Spinal cord (tissue), 10 donors: Measurements from ENCODE around the gene ZBTB22. TPM values are rescaled to one million over a fixed set of nuclear protein-coding genes. Genes with fewer than 3 reads are reported as not detected.
"Not testable (repeated sequence)": the region's sequence is repeated elsewhere in the genome, so short reads cannot be mapped to it uniquely, and the experiment has no call there.

Experiments
- DNase-seq, 6 donors: peaks; one replicate each; pipeline versions ENCODE4 v3.0.0 to v3.0.0-alpha.2; 2013 to 2015; ENCODE audit warnings: low spot score in 6 of 6, low read depth in 4 of 6
- H3K27ac ChIP-seq: one replicate; pipeline ENCODE4 v1.5.1; 2013; ENCODE audit warnings: low read depth, low read length, control low read depth
- H3K27me3 ChIP-seq: one replicate; pipeline ENCODE4 v1.6.1; 2013; ENCODE audit warnings: low read length; ENCODE audit not compliant: control insufficient read depth, insufficient read depth
- H3K36me3 ChIP-seq: one replicate; pipeline ENCODE4 v1.6.1; 2013; ENCODE audit warnings: low read length; ENCODE audit not compliant: control insufficient read depth, insufficient read depth
- H3K4me1 ChIP-seq: one replicate; pipeline ENCODE4 v1.6.1; 2013; ENCODE audit warnings: low read length; ENCODE audit not compliant: control insufficient read depth, insufficient read depth
- H3K4me3 ChIP-seq: one replicate; pipeline ENCODE4 v1.5.1; 2013; ENCODE audit warnings: low read depth, low read length, control low read depth
- H3K9me3 ChIP-seq: one replicate; pipeline ENCODE4 v1.6.1; 2013; ENCODE audit warnings: low read length; ENCODE audit not compliant: control insufficient read depth, insufficient read depth
- WGBS: methylation state at CpG from one replicate; pipeline ENCODE4 v1.1.5; 2013; ENCODE audit warnings: missing lambda C conversion rate; ENCODE audit not compliant: insufficient coverage; 5-methylcytosine and 5-hydroxymethylcytosine counted together
- polyA plus RNA-seq, 2 donors: library from polyadenylated mRNA; unstranded; fragments of 120-200 nt; gene quantifications; one replicate each; pipeline ENCODE4 v1.2.1, GENCODE V29; 2013; ENCODE audit not compliant: insufficient read length in 2 of 2
- total RNA-seq, 2 donors: library from RNA; depleted of rRNA in 1 of 2; stranded (reverse); fragments of 120-200 nt in 1 of 2; fragments of >200 nt in 1 of 2; gene quantifications; one replicate each; pipeline versions ENCODE4 v1.2.3 to v1.2.4, GENCODE V29; 2013 to 2014
- donor health status: healthy.

Gene ZBTB22
- total and polyA plus RNA-seq, 4 donors, result 16.4 to 26.8 (median 25.4) TPM

DNA sequence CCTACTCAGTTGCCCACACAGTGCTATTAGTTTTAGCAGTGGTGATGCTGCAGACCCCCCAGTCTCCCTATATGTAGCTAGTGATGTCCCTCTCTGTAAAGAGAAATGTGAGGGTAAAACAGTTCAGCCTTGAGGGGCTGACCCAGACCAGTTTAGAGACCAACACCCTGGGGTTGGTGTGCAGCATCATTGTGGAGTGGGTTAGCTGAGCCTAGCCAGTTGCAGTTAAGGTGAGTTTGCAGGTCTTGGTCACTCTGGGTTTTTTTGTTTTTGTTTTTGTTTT, 41.0 kb downstream of the ZBTB22 start:
- Histone ChIP-seq H3K27me3 (no peaks in the 10 kb centered on the region), H3K9me3 (no peaks in the 10 kb centered on the region), H3K4me1 (peaks cover 36% of the 10 kb centered on the region), H3K27ac (peak overlapping the region; percentile 75), H3K4me3 (peak overlapping the region; percentile 66), H3K36me3 (peaks cover 67% of the 10 kb centered on the region)
- DNase-seq, result no peak

- H3K27ac ChIP-seq, result peak overlapping the region; percentile 75
- WGBS, result 75% methylated on average over 3 of the region's 16 CpGs
- peak overlapping the region; percentile 66 for H3K4me3 ChIP-seq
- not testable (repeated sequence) for H3K9me3 ChIP-seq, H3K27me3 ChIP-seq, DNase-seq
- peaks cover 40% of the 10 kb centered on the region for H3K4me1 ChIP-seq
- peaks cover 67% of the 10 kb centered on the region for H3K36me3 ChIP-seq
Observed at GRCh38 chr6:33275795-33276580, 41.6 kb downstream of the ZBTB22 start.

GRCh38 chr6:33273924-33274902, 43.3 kb downstream of the ZBTB22 start:
- Histone ChIP-seq H3K36me3 (peaks cover 50% of the 10 kb centered on the region), H3K27ac (no peak overlapping the region)

DNA sequence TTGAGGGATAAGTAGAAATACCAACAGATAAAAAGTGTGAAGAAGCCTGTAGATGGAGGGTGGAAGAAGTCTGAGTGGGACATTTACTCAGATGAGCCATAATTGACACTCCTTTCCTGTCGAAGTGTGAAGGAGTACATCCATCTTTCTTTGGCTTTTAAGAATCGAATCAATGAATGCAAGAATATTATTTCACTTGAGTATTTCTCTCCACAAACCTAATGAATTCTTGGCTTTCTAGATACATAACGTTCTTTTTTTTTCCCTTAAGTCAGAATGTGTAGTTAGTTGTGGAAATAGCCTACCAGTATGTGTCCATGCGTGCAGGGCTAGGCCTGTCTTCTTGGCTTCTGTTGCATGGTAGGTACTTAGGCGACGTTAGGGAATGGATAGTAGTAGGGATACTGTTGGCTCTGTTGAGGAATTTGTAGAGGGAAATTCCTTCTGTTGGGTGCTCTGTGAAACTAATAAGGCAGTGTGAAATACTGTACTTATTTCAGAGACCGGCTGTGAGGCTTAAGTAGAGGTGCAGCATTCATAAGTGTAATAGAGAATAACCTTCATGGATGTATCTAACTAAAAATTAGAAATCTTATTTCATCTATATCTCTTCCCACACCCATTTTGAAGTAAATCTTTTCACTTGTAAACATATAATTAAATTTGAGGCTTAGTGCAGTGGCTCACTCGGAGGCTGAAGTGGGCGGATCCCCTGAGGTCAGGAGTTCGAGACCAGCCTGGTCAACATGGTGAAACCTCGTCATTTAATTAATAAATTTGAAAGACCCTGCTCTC, 44.2 kb downstream of the ZBTB22 start:
- Histone ChIP-seq H3K27ac (no peak overlapping the region), H3K4me1 (peaks cover 43% of the 10 kb centered on the region), H3K36me3 (peaks cover 50% of the 10 kb centered on the region), H3K9me3 (no peaks in the 10 kb centered on the region), H3K4me3 (peak overlapping the region; percentile 99), H3K27me3 (no peaks in the 10 kb centered on the region)
- 86% methylated on average over 4 of the region's 11 CpGs for WGBS
- DNase-seq, result no peak

More at GRCh38 chr6:33273924-33274902, 43.3 kb downstream of the ZBTB22 start:
- DNase-seq, result no peak
- peaks cover 45% of the 10 kb centered on the region for H3K4me1 ChIP-seq
- no peaks in the 10 kb centered on the region for H3K27me3 ChIP-seq
- no peaks in the 10 kb centered on the region for H3K9me3 ChIP-seq
- 88% methylated on average over 6 of the region's 14 CpGs for WGBS
- H3K4me3 ChIP-seq, result no peak overlapping the region

DNA sequence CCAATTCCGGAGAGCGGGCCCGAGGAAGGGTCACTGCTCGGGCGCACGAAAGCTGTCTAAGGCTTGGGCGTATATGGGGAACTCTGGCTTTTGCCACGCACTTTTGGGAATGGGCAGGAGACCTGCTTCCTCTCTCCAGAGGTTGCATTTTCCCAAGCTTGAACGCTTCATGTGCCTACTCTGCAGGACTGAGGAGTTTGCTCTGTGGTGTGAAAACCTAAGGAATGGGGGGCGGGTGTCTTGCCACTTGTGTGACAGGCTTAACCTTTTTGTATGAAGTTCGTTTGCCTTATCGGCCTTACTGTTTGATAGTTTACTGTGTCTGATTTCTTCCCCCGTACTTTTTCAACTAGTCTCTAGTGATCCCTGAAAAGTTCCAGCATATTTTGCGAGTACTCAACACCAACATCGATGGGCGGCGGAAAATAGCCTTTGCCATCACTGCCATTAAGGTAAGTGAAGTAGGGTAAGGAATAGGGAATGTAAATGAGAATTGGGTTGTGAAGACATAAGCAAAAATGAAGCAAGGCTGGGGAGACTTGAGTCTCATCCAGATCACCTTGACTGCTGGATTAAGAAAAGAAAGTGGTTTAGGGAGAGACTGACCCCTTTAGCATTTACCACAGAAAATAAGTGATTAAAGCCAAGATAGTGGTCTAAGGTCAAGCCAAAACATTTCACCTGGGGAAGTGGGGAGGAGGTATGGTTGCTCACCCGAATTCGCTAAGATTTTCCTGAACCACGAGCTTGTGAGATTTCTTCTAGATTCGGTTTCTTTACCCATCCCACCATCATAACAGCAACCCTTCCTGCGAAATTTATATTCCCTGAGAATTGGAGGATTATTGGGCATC, 45.0 kb downstream of the ZBTB22 start:
- no peaks in the 10 kb centered on the region for H3K27me3 ChIP-seq
- no peaks in the 10 kb centered on the region for H3K9me3 ChIP-seq
- peaks cover 50% of the 10 kb centered on the region for H3K36me3 ChIP-seq
- H3K4me1 ChIP-seq, result peaks cover 35% of the 10 kb centered on the region
- WGBS, result 0% methylated on average over 11 of the region's 22 CpGs
- peak overlapping the region; percentile 99 for H3K4me3 ChIP-seq
- peak overlapping the region; percentile 97 for H3K27ac ChIP-seq
- no peak for DNase-seq

DNA sequence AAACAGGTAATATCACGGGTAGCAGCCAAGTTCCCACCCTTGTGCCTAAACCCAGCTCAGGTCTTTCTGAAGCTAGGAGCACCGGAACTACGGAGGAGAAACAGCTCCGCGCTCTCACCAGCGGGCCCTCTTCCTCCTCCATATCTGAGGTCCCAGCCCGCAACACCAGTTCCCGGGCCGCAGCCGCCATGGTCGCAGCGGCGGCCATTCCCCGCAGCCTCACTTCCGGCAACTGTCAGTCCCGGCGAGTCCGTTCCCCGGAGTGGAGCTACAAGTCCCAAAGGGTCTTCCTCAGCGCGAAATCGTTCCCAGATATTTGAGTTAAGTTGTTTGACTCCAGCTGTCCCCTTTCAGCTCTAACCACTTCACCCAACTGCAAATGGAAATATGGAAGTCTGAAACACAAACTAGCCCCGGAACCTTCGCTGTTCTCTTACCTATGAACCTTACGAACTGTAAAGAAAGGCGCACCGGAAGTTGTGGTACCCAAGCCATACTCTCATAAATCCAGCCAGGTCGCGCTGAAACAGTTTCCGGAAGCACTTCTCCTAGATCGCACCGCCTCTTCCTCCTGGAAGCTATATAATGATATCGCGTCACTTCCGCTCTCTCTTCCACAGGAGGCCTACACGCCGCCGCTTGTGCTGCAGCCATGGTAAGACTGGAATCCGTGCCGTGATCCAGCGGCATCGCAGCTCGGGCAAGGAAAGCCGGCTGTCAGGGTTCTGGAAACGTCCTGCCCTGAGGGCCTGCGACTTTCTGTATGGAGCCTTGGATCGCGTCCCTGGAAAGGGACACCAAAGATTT, 45.9 kb downstream of the ZBTB22 start, which contains the start of the genes RPS18 and VPS52:
Gene RPS18, plus strand, starts transcription at position 608 of the 807 bp plus-strand sequence. Its CDS starts 45 bp downstream, at position 653.
Gene VPS52, minus strand, starts transcription at position 409 of the 807 bp plus-strand sequence. Its CDS starts 201 bp downstream, at position 208.
- H3K4me1 ChIP-seq, result peaks cover 29% of the 10 kb centered on the region
- H3K27ac ChIP-seq, result peak within 1 kb of the TSS; percentile 97
- under 1% methylated on average over 45 of the region's 48 CpGs for WGBS
- no peaks in the 10 kb centered on the region for H3K9me3 ChIP-seq
- peak; percentile 95 to 100 (median 99) for DNase-seq
- no peaks in the 10 kb centered on the region for H3K27me3 ChIP-seq
- peaks cover 55% of the 10 kb centered on the region for H3K36me3 ChIP-seq
- peak within 1 kb of the TSS; percentile 99 for H3K4me3 ChIP-seq

DNA sequence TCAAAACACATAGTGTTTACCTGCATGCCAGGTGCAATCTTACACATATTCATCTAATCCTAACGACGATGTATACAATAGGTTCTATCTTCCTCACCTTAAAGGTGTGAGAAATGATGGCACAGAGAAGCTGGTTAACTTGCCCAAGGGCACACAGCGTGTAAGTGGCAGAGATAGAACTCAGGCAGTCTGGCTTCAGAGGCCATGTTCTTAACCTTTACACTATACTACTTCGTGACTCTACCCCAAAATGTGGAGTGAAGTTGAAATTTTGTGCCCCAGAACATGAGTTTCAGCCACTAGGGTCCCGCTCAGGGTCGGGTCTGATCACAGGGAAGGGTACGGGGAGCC, 46.5 kb downstream of the ZBTB22 start:
- 0% methylated on average over 3 of the region's 7 CpGs for WGBS
- no peak for DNase-seq
- H3K27ac ChIP-seq, result peak overlapping the region; percentile 97
- H3K4me3 ChIP-seq, result peak overlapping the region; percentile 99
- no peaks in the 10 kb centered on the region for H3K9me3 ChIP-seq
- peaks cover 23% of the 10 kb centered on the region for H3K4me1 ChIP-seq
- H3K36me3 ChIP-seq, result peaks cover 57% of the 10 kb centered on the region
- H3K27me3 ChIP-seq, result no peaks in the 10 kb centered on the region
